Smooth muscle cell (in vitro differentiated cells): ENCODE data around the gene SEC16A. TPM values are rescaled to one million over a fixed set of nuclear protein-coding genes. Genes with fewer than 3 reads are reported as not detected.

Experiments used
- DNase-seq: peaks from one replicate; lab custom pipeline; 2025; ENCODE audit not compliant: unreplicated experiment; lab: John Stamatoyannopoulos, UW
- H2AFZ ChIP-seq: fragments of 200-600 bp; sonication (generic); 2 replicates; pipeline ENCODE4 v1.6.0; 2016; ENCODE audit warnings: antibody characterized with exemption, low read depth, mild to moderate bottlenecking
- H3F3A ChIP-seq: fragments of 200-600 bp; sonication (generic); 2 replicates; pipeline ENCODE4 v1.6.0; 2017; ENCODE audit warnings: antibody characterized with exemption, low read depth
- H3K27ac ChIP-seq: fragments of 200-600 bp; sonication (generic); 2 replicates; pipeline ENCODE4 v1.5.1; 2016; ENCODE audit warnings: low read depth, mild to moderate bottlenecking
- H3K27me3 ChIP-seq: fragments of 200-600 bp; sonication (generic); 2 replicates; pipeline ENCODE4 v1.6.1; 2016; ENCODE audit warnings: low read depth, mild to moderate bottlenecking
- H3K36me3 ChIP-seq: fragments of 200-600 bp; sonication (generic); 2 replicates; pipeline ENCODE4 v1.5.1; 2016; ENCODE audit warnings: low read depth
- H3K4me1 ChIP-seq: fragments of 200-600 bp; sonication (generic); 2 replicates; pipeline ENCODE4 v1.5.1; 2016; ENCODE audit warnings: low read depth
- H3K4me2 ChIP-seq: fragments of 200-600 bp; sonication (generic); 2 replicates; pipeline ENCODE4 v1.6.0; 2016; ENCODE audit warnings: mild to moderate bottlenecking
- H3K4me3 ChIP-seq: fragments of 200-600 bp; sonication (generic); 2 replicates; pipeline ENCODE4 v1.5.1; 2016; ENCODE audit warnings: mild to moderate bottlenecking
- H3K79me2 ChIP-seq: fragments of 200-600 bp; sonication (generic); 2 replicates; pipeline ENCODE4 v1.6.0; 2016; ENCODE audit warnings: low read depth, mild to moderate bottlenecking
- H3K9ac ChIP-seq: fragments of 200-600 bp; sonication (generic); 2 replicates; pipeline ENCODE4 v1.6.0; 2016; ENCODE audit warnings: low read depth
- H3K9me3 ChIP-seq: fragments of 200-600 bp; sonication (generic); replicated peaks from 2 replicates; pipeline ENCODE4 v1.5.1; 2016; ENCODE audit warnings: low read depth
- H4K20me1 ChIP-seq: fragments of 200-600 bp; sonication (generic); 2 replicates; pipeline ENCODE4 v1.6.0; 2016; ENCODE audit warnings: low read depth
- CTCF ChIP-seq: fragments of 200-600 bp; sonication (generic); IDR thresholded peaks from 2 replicates; pipeline ENCODE4 v1.5.1; 2017; ENCODE audit warnings: borderline replicate concordance, mild to moderate bottlenecking, antibody characterized with exemption; ENCODE audit not compliant: insufficient read depth, poor library complexity, severe bottlenecking
- WGBS: methylation state at CpG from one replicate; pipeline ENCODE4 v1.1.7; 2016; ENCODE audit warnings: low lambda C conversion rate; 5-methylcytosine and 5-hydroxymethylcytosine counted together
- polyA plus RNA-seq: library from polyadenylated mRNA; unstranded; fragments of >200 nt; fragmentation: Nextera tagmentation; extraction: Ambion mirVana; gene quantifications from 2 replicates; pipeline ENCODE4 v1.2.1, GENCODE V29; 2016
- total RNA-seq: library from RNA; depleted of rRNA; stranded (reverse); fragments of >200 nt; gene quantifications from 2 replicates; pipeline ENCODE4 v1.2.3, GENCODE V29; 2014

The SEC16A gene
- total and polyA plus RNA-seq, 2 experiments from 2014 or later, result 45.7 to 56.8 TPM

GRCh38 chr9:136530461-136531089 lies 47.7 kb upstream of the SEC16A start:
- Histone ChIP-seq H2AFZ (no peak overlapping the region), H3K9me3 (no peaks in the 10 kb centered on the region), H3K79me2 (peaks cover 53% of the 10 kb centered on the region), H3F3A (no peaks in the 10 kb centered on the region), H3K27me3 (no peaks in the 10 kb centered on the region), H3K4me3 (no peak overlapping the region), H3K36me3 (no peaks in the 10 kb centered on the region), H3K4me2 (no peak overlapping the region), H3K9ac (no peak overlapping the region), H4K20me1 (peaks cover 94% of the 10 kb centered on the region), H3K4me1 (peaks cover 30% of the 10 kb centered on the region), H3K27ac (no peak overlapping the region)
- DNase-seq, result no peak
- no peak for TF ChIP-seq CTCF
- WGBS, result 89% methylated on average over 20 of the region's 20 CpGs

GRCh38 chr9:136529516-136530460 lies 46.9 kb upstream of the SEC16A start:
- Histone ChIP-seq H3K9ac (no peak overlapping the region), H3F3A (no peaks in the 10 kb centered on the region), H3K79me2 (peaks cover 50% of the 10 kb centered on the region), H3K4me1 (peaks cover 26% of the 10 kb centered on the region), H2AFZ (no peak overlapping the region), H3K4me2 (no peak overlapping the region), H4K20me1 (peaks cover 96% of the 10 kb centered on the region), H3K9me3 (no peaks in the 10 kb centered on the region), H3K27me3 (no peaks in the 10 kb centered on the region), H3K4me3 (no peak overlapping the region), H3K36me3 (no peaks in the 10 kb centered on the region), H3K27ac (no peak overlapping the region)
- 82% methylated on average over 29 of the region's 40 CpGs for WGBS
- TF ChIP-seq CTCF, result no peak
- DNase-seq, result no peak

GRCh38 chr9:136528716-136529341 lies 46.0 kb upstream of the SEC16A start:
- no peaks in the 10 kb centered on the region for H3K27me3 ChIP-seq
- no peak overlapping the region for H2AFZ ChIP-seq
- DNase-seq, result no peak

More at GRCh38 chr9:136528716-136529341, 46.0 kb upstream of the SEC16A start:
- H3F3A ChIP-seq, result no peaks in the 10 kb centered on the region
- peaks cover 43% of the 10 kb centered on the region for H3K79me2 ChIP-seq
- no peak overlapping the region for H3K4me2 ChIP-seq
- no peak overlapping the region for H3K9ac ChIP-seq
- no peaks in the 10 kb centered on the region for H3K9me3 ChIP-seq
- H4K20me1 ChIP-seq, result peaks cover 99% of the 10 kb centered on the region
- no peak overlapping the region for H3K27ac ChIP-seq
- no peak for TF ChIP-seq CTCF
- H3K36me3 ChIP-seq, result no peaks in the 10 kb centered on the region
- WGBS, result 96% methylated on average over 12 of the region's 12 CpGs
- H3K4me3 ChIP-seq, result no peak overlapping the region
- H3K4me1 ChIP-seq, result peaks cover 25% of the 10 kb centered on the region
